Heart left ventricle (tissue), 16 donors: ENCODE results near the gene JUND. TPM values are rescaled to one million over a fixed set of nuclear protein-coding genes. Genes with fewer than 3 reads are reported as not detected.
A peak's percentile ranks its signal among the peaks of the same experiment; 100 is the strongest.

ENCODE experiments used
- ATAC-seq, 4 donors: fragments of 200-7000 bp; cut with Tn5 transposase; one replicate each; pipeline ENCODE4 v1.9.1; 2020 to 2022; ENCODE audit warnings: moderate library complexity in 4 of 4, mild to moderate bottlenecking in 3 of 4, moderate number of reproducible peaks in 1 of 4
- DNase-seq, 5 donors: peaks; one replicate each; pipeline ENCODE4 v3.0.0-alpha.2; 2020
- H3K27ac ChIP-seq, 12 donors: fragments of 200-600 bp; sonication (generic) in 4 of 12; one replicate each; pipeline versions ENCODE4 v1.5.0 to v1.8.0; 2016 to 2022; ENCODE audit warnings: mild to moderate bottlenecking in 2 of 12
- H3K27me3 ChIP-seq, 9 donors: fragments of 200-600 bp; sonication (generic) in 2 of 9; one replicate each; pipeline versions ENCODE4 v1.5.1 to v1.8.0; 2016 to 2022; ENCODE audit warnings: mild to moderate bottlenecking in 3 of 9
- H3K36me3 ChIP-seq, 9 donors: fragments of 200-600 bp; sonication (generic) in 2 of 9; one replicate each; pipeline versions ENCODE4 v1.5.0 to v1.8.0; 2018 to 2022; ENCODE audit warnings: mild to moderate bottlenecking in 2 of 9
- H3K4me1 ChIP-seq, 12 donors: fragments of 200-600 bp; sonication (generic) in 4 of 12; one replicate each; pipeline versions ENCODE4 v1.5.0 to v1.8.0; 2016 to 2022; ENCODE audit warnings: mild to moderate bottlenecking in 3 of 12
- H3K4me3 ChIP-seq, 12 donors: fragments of 200-600 bp; sonication (generic) in 4 of 12; one replicate each; pipeline versions ENCODE4 v1.5.0 to v1.8.0; 2017 to 2022; ENCODE audit warnings: mild to moderate bottlenecking in 9 of 12, moderate library complexity in 4 of 12
- H3K9me3 ChIP-seq, 12 donors: fragments of 200-600 bp; sonication (generic) in 4 of 12; one replicate each; pipeline versions ENCODE4 v1.5.0 to v1.8.0; 2016 to 2022; ENCODE audit warnings: mild to moderate bottlenecking in 1 of 12
- POLR2A ChIP-seq, 2 donors: fragments of 450-650 bp; IDR thresholded peaks; one replicate each; pipeline ENCODE4 v1.6.1; 2017; ENCODE audit warnings: antibody characterized with exemption in 2 of 2, mild to moderate bottlenecking in 2 of 2, moderate library complexity in 2 of 2
- WGBS, 4 donors: extraction: QIAGEN DNeasy Blood & Tissue Kit in 2 of 4; methylation state at CpG; one replicate each; pipeline versions ENCODE4 v1.1.5 to v1.1.7; 2013 to 2018; 5-methylcytosine and 5-hydroxymethylcytosine counted together
- intact Hi-C, 10 donors: fragments of 100-400 bp; cut with DNase I; formaldehyde crosslinking; loops; one replicate each; pipeline versions ENCODE4 v1.11.1 to v1.14.2; 2022
- polyA plus RNA-seq, 2 donors: library from polyadenylated mRNA; stranded (reverse); fragments of 200-250 nt; gene quantifications; one replicate each; pipeline ENCODE4 v1.2.3, GENCODE V29; 2013
- total RNA-seq, 9 donors: library from RNA; depleted of rRNA in 2 of 9; stranded (reverse); fragments of >200 nt in 2 of 9; fragmentation: NEBNext Ultra II Directional in 3 of 9; extraction: Animal tissue kit (Norgen Biotek cat#: 25700) in 3 of 9; gene quantifications; one replicate each; pipeline versions ENCODE4 v1.1.0 to v1.2.4, GENCODE V29; 2016 to 2023
- TF ChIP-seq, protein P1 (sequence below), 12 donors: fragments of 200-600 bp; sonication (generic) in 4 of 12; IDR thresholded peaks; one replicate each; pipeline versions ENCODE4 v1.5.0 to v1.8.0; 2018 to 2022; ENCODE audit warnings: antibody characterized with exemption in 12 of 12, mild to moderate bottlenecking in 5 of 12
- donor health status: ischemic (EF 13 %, LVEDD 7.1; RV severe dilation, severe dysfunction).
- donor health status: healthy with polysubstance abuse.
- donor health status: DM: no; HTN: yes; CAD: no.
- donor health status: DM: no; HTN: no; CAD: no.
- donor health status: ischemic (EF 25% LVEDD 6.9; RV normal size, moderate dysfunction).
- donor health status: ischemic (EF 25% LVEDD 5.7; RV mildly dilated, moderate dysfunction).
- donor health status: healthy.
- donor health status: DM: yes; HTN: yes; CAD: no.
- donor health status: ischemic (EF 35%, LVEDD 5.7; RV mildly dilated, moderate dysfunction).
- donor health status: nonischemic (EF 11% LVEDD 7.7; RV severe dilation, severe dysfunction).
- donor health status: DM: yes; HTN: yes; CAD: no.
- donor health status: PGD.
- donor health status: ischemic (EF 29% LVEDD 5.4; RV normal size, mild dysfunction).
- donor health status: nonischemic (EF 23%, LVEDD 6.1; RV moderate dilation, normal function).

JUND gene
- total and polyA plus RNA-seq, 11 donors = 80.2 to 352 (median 137) TPM

DNA sequence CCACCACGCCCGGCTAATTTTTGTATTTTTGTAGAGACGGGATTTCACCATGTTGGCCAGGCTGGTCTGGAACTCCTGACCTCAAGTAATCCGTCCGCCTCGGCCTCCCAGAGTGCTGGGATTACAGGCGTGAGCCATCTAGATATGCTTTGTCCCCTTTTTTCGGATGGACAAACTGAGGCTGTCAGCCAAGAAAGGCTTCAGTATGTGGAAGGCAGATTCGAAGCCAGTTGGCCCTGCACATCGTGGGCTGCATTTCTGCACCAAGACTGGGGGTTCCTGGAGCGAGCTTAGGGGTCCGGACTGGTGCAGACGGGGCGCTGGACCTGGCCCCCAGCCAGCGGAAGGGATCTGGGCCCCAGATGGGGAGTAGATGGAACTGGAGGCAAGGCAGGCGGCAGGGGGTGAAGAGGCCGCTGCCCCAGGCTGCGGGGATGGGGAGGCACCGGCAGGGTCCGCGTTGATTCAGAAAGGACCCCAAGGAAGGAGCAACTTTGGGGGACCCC lies 9.7 kb upstream of the JUND start:
- intact Hi-C loops = loop anchor here in 1 of 10 donors (1.0 kb wide), 1 partner anchor 9 kb away; no protein-coding TSS in a partner anchor
- 43 to 62% (median 47%) methylated on average over 14 to 21 of the region's 21 CpGs for WGBS, 4 donors
- peak overlapping the region; percentile 64 to 98 (median 77) for H3K4me3 ChIP-seq
- ATAC-seq (no peak), DNase-seq (no peak)
- H3K27me3 ChIP-seq = no peaks in the 10 kb centered on the region
- H3K36me3 ChIP-seq = no peaks in the 10 kb centered on the region
- no peak for TF ChIP-seq POLR2A (IDR thresholded peaks at IDR 0.05)
- TF ChIP-seq, protein P1, sequence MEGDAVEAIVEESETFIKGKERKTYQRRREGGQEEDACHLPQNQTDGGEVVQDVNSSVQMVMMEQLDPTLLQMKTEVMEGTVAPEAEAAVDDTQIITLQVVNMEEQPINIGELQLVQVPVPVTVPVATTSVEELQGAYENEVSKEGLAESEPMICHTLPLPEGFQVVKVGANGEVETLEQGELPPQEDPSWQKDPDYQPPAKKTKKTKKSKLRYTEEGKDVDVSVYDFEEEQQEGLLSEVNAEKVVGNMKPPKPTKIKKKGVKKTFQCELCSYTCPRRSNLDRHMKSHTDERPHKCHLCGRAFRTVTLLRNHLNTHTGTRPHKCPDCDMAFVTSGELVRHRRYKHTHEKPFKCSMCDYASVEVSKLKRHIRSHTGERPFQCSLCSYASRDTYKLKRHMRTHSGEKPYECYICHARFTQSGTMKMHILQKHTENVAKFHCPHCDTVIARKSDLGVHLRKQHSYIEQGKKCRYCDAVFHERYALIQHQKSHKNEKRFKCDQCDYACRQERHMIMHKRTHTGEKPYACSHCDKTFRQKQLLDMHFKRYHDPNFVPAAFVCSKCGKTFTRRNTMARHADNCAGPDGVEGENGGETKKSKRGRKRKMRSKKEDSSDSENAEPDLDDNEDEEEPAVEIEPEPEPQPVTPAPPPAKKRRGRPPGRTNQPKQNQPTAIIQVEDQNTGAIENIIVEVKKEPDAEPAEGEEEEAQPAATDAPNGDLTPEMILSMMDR (IDR thresholded peaks at IDR 0.05) = no peak
- peaks cover 0 to 43% (median 22%) of the 10 kb centered on the region in 12 donors for H3K4me1 ChIP-seq
- peak overlapping the region; percentile 96 to 100 (median 99) for H3K27ac ChIP-seq
- no peaks in the 10 kb centered on the region for H3K9me3 ChIP-seq

DNA sequence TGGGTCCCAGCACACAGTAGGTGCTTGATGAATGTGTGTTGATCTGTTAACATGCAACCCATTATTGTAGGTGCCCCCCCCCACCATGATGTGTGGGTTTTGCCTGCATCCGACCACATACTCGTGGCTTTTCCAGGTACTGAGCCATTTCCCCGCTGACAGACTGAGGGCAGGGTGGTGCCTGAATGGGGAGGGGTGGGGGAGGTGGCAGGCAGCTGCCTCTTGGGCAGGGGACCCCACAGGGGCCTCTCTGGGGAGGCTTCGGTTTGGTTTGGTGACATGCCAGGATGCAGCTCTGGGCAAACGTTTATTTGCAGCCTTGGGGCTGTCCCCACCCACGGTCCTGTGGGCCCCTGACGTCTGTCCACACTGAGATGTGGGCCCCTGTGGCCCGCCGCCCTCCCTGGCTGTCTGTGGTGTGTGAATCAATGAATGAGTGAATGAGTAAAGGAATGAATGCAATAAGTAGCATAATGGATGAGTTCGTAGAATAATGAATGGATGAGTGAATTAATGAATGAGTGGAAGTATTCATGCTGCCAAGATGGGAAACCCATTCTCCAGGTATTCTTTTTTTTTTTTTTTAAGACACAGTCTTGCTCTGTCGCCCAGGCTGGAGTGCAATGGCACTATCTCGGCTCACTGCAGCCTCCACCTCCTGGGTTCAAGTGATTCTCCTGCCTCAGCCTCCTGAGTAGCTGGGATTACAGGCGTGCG lies 9.0 kb upstream of the JUND start:
- no peak for TF ChIP-seq POLR2A (IDR thresholded peaks at IDR 0.05)
- TF ChIP-seq, protein P1 (IDR thresholded peaks at IDR 0.05) = no peak
- peak overlapping the region in 1 of 12 donors; percentile 77 for H3K4me3 ChIP-seq
- H3K27me3 ChIP-seq = no peaks in the 10 kb centered on the region
- no peak for DNase-seq
- peaks cover 0 to 43% (median 22%) of the 10 kb centered on the region in 12 donors for H3K4me1 ChIP-seq
- H3K36me3 ChIP-seq = no peaks in the 10 kb centered on the region
- 39 to 52% (median 41%) methylated on average over 14 of the region's 14 CpGs for WGBS, 4 donors
- no peak for ATAC-seq
- intact Hi-C loops = loop anchor here in 1 of 10 donors (1.0 kb wide), 1 partner anchor 8 kb away; no protein-coding TSS in a partner anchor
- no peaks in the 10 kb centered on the region for H3K9me3 ChIP-seq
- H3K27ac ChIP-seq = peak overlapping the region in 11 of 12 donors; percentile 96 to 100 (median 99)

DNA sequence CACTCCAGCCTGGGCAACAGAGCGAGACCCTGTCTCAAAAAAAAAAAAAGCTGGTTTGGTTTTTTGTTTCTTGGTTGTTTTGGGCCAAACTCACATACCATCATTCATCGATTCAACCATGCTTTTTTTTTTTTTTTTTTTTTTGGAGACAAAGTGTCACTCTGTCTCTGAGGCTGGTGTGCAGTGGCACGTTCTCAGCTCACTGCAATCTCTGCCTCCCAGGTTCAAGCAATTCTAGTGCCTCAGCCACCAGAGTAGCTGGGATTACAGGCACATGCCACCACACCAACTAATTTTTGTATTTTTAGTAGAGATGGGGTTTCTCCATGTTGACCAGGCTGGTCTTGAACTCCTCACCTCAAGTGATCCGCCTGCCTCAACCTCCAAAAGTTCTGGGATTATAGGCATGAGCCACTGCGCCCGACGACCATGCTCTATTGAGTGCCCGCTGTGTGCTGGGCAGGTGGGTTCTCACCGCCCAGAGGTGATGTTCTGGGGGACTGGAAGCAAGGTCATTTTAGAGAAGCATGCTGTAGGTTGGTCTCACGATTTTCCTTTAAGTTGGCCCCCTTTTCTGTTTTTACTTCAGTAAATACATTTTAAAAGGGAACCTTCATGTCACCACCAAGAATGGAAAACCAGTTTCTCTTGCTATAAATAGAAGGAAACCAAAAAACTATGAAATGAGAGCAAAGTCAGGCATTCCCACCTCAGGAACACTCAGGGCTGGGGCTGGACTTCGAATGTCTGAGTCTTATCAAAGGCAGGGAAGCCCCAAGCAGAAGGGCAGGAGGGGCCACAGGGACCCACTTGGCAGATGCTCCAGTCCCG lies 8.3 kb upstream of the JUND start:
- 60 to 69% (median 62%) methylated on average over 12 of the region's 12 CpGs for WGBS, 4 donors
- DNase-seq (no peak), ATAC-seq (no peak)
- Histone ChIP-seq H3K36me3 (no peaks in the 10 kb centered on the region), H3K4me3 (no peak overlapping the region), H3K27me3 (no peaks in the 10 kb centered on the region), H3K27ac (peak overlapping the region in 11 of 12 donors; percentile 96 to 100 (median 99)), H3K9me3 (no peaks in the 10 kb centered on the region), H3K4me1 (peaks cover 0 to 49% (median 24%) of the 10 kb centered on the region in 12 donors)
- no peak for TF ChIP-seq POLR2A (IDR thresholded peaks at IDR 0.05)
- TF ChIP-seq, protein P1 (IDR thresholded peaks at IDR 0.05) = no peak
- intact Hi-C loops = loop anchor here in 1 of 10 donors (10.0 kb wide), 1 partner anchor 125 kb away; the partner anchor contains the start of gene SSBP4
